Spleen (tissue), 7 donors: ENCODE measurements around the gene CENPT.

Experiments
- POLR2A ChIP-seq, 3 donors: fragments of 450-650 bp; IDR thresholded peaks; one replicate each; pipeline ENCODE4 v1.5.1; 2017; ENCODE audit warnings: antibody characterized with exemption in 3 of 3, mild to moderate bottlenecking in 1 of 3
- POLR2AphosphoS5 ChIP-seq, 3 donors: sonication (generic); formaldehyde crosslinking; IDR thresholded peaks; one replicate each; pipeline ENCODE4 v1.5.1; 2017; ENCODE audit warnings: antibody characterized with exemption in 3 of 3
- TF ChIP-seq, protein P1 (sequence below), 11 experiments: fragments of 200-600 bp in 7 of 11; fragments of 450-650 bp in 4 of 11; sonication (generic) in 4 of 11; IDR thresholded peaks in 8 of 11; conservative IDR thresholded peaks in 3 of 11; 1 replicate in 7 of 11; 2 replicates in 4 of 11; pipeline versions ENCODE4 v1.4.0 to v1.8.0; 2016 to 2021; ENCODE audit warnings: antibody characterized with exemption in 11 of 11, inconsistent platforms in 4 of 11, mild to moderate bottlenecking in 1 of 11
- donor health status: DM: no; HTN: no; CAD: no; lungs with moderate emphysema.
- donor health status: DM: no; HTN: no; CAD: no.
- donor health status: DM: no; HTN: no; CAD: no.

DNA sequence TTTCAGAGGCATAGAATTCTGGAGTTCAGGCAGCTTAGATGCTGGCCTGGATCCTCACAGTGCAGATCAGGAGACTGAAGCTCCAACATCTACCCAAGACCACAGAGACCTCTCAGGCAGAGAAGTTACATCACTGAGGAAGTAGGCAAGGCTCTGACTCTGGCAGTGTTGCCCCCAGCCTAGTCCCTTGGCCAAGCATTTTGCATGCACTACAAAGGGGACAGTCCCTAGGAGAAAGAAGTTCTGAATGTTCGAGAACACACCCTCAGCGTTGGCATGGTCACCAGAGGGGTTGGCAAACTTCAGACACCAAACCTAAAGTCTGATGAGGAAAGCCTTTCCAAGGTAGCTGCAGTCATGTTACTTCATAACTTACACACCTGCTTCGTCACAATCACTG, 43.6 kb downstream of the CENPT start:
- TF ChIP-seq, protein P1, sequence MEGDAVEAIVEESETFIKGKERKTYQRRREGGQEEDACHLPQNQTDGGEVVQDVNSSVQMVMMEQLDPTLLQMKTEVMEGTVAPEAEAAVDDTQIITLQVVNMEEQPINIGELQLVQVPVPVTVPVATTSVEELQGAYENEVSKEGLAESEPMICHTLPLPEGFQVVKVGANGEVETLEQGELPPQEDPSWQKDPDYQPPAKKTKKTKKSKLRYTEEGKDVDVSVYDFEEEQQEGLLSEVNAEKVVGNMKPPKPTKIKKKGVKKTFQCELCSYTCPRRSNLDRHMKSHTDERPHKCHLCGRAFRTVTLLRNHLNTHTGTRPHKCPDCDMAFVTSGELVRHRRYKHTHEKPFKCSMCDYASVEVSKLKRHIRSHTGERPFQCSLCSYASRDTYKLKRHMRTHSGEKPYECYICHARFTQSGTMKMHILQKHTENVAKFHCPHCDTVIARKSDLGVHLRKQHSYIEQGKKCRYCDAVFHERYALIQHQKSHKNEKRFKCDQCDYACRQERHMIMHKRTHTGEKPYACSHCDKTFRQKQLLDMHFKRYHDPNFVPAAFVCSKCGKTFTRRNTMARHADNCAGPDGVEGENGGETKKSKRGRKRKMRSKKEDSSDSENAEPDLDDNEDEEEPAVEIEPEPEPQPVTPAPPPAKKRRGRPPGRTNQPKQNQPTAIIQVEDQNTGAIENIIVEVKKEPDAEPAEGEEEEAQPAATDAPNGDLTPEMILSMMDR (IDR thresholded peaks at IDR 0.05 in 8 of 11, conservative IDR thresholded peaks at IDR 0.05 in 3 of 11): no peak
- no peak for TF ChIP-seq POLR2A (IDR thresholded peaks at IDR 0.05)
- peak in 1 of 3 donors; percentile 64 for TF ChIP-seq POLR2AphosphoS5 (IDR thresholded peaks at IDR 0.05)
